ENCODE results near the gene PHF19. TPM values are rescaled to one million over a fixed set of nuclear protein-coding genes. Genes with fewer than 3 reads are reported as not detected.
A peak's percentile ranks its signal among the peaks of the same experiment; 100 is the strongest.

PHF19 gene
- polyA plus RNA-seq, 1 donor from 2014 or later, result 3.9 TPM

- no peak overlapping the region for H3K4me3 Mint-ChIP-seq
- H3K9me3 Mint-ChIP-seq, result peaks cover 0 to 7% (median 0%) of the 10 kb centered on the region in 3 donors
- no peaks in the 10 kb centered on the region for H3K27me3 Mint-ChIP-seq
- peaks cover 9% of the 10 kb centered on the region for H3K36me3 Mint-ChIP-seq
- H3K4me1 Mint-ChIP-seq, result peaks cover 0 to 2% (median 0%) of the 10 kb centered on the region in 3 donors
- no peak overlapping the region for H3K27ac Mint-ChIP-seq
These were observed 61.9 kb downstream of the PHF19 start for GRCh38 chr9:120815075-120815474.

DNA sequence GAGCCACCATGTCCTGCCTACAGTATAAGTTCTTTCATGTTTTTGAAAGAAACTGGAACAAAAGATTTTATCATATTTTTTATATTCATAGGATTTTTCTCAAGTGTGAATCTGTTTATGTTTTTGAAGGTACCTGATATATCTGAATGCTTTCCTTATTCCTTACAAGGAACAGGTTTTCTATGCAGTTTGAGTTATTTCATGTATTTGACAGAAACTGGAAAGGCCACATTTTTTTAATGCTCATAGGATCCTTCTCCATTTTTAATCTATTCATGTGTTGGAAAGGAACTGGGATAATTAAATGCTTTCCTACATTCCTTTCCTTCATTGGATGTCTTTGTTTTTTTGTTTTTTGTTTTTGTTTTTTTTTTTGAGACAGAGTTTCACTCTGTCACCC is 68.1 kb downstream of the PHF19 start:
- peaks cover 6 to 50% (median 25%) of the 10 kb centered on the region in 3 donors for H3K9me3 Mint-ChIP-seq
- H3K4me1 Mint-ChIP-seq, result peaks cover 0 to 3% (median 0%) of the 10 kb centered on the region in 3 donors
- no peak overlapping the region for H3K27ac Mint-ChIP-seq
- H3K27me3 Mint-ChIP-seq, result no peaks in the 10 kb centered on the region
- no peak overlapping the region for H3K4me3 Mint-ChIP-seq
- peaks cover 3% of the 10 kb centered on the region for H3K36me3 Mint-ChIP-seq

GRCh38 chr9:120807607-120808379 is 69.2 kb downstream of the PHF19 start:
- no peak overlapping the region for H3K4me3 Mint-ChIP-seq
- H3K36me3 Mint-ChIP-seq, result peaks cover 3% of the 10 kb centered on the region
- no peaks in the 10 kb centered on the region for H3K27me3 Mint-ChIP-seq
- H3K9me3 Mint-ChIP-seq, result peaks cover 6 to 53% (median 25%) of the 10 kb centered on the region in 3 donors
- peaks cover 0 to 3% (median 0%) of the 10 kb centered on the region in 3 donors for H3K4me1 Mint-ChIP-seq
- peak overlapping the region in 1 of 3 donors; percentile 50 for H3K27ac Mint-ChIP-seq

Other genes with a start within 250 kb of the PHF19 start
- 3.4 TPM for gene MEGF9, start 162.7 kb downstream of the PHF19 start, polyA plus RNA-seq
- 27.3 TPM for gene FBXW2, start 83.8 kb downstream of the PHF19 start, polyA plus RNA-seq
- gene PSMD5, start 34.3 kb downstream of the PHF19 start, polyA plus RNA-seq, result 16.8 TPM
- gene TRAF1, start 49.6 kb upstream of the PHF19 start, polyA plus RNA-seq, result 1.3 TPM
- 0.99 TPM for gene C5, start 173.1 kb upstream of the PHF19 start, polyA plus RNA-seq
- 30.4 TPM for gene CNTRL, start 197.8 kb upstream of the PHF19 start, polyA plus RNA-seq